Astrocyte of the spinal cord (primary cell): ENCODE results near the gene RNASEH2C.
A peak's percentile ranks its signal among the peaks of the same experiment; 100 is the strongest.

Experiments used
- DNase-seq: peaks from one replicate; pipeline ENCODE4 v3.0.0; 2011; ENCODE audit warnings: low read depth, low spot score
- H3K4me3 ChIP-seq: 2 replicates; pipeline ENCODE4 v1.5.1; 2011; ENCODE audit warnings: low read depth, mild to moderate bottlenecking, low read length, moderate library complexity
- in situ Hi-C: cut with HindIII; loops from 2 replicates; pipeline ENCODE4 v1.10.0; 2017; ENCODE audit warnings: low sequenced_read_pairs
- TF ChIP-seq, protein P1 (sequence below): IDR thresholded peaks from 2 replicates; pipeline ENCODE4 v1.5.1; 2012; ENCODE audit warnings: low read depth, mild to moderate bottlenecking, low read length, inconsistent platforms

The RNASEH2C gene

GRCh38 chr11:65717906-65718305 lies 2.7 kb downstream of the RNASEH2C start:
- in situ Hi-C loops, result no loop called here
- H3K4me3 ChIP-seq, result no peak overlapping the region
- TF ChIP-seq, protein P1, sequence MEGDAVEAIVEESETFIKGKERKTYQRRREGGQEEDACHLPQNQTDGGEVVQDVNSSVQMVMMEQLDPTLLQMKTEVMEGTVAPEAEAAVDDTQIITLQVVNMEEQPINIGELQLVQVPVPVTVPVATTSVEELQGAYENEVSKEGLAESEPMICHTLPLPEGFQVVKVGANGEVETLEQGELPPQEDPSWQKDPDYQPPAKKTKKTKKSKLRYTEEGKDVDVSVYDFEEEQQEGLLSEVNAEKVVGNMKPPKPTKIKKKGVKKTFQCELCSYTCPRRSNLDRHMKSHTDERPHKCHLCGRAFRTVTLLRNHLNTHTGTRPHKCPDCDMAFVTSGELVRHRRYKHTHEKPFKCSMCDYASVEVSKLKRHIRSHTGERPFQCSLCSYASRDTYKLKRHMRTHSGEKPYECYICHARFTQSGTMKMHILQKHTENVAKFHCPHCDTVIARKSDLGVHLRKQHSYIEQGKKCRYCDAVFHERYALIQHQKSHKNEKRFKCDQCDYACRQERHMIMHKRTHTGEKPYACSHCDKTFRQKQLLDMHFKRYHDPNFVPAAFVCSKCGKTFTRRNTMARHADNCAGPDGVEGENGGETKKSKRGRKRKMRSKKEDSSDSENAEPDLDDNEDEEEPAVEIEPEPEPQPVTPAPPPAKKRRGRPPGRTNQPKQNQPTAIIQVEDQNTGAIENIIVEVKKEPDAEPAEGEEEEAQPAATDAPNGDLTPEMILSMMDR, result no peak
- no peak for DNase-seq

GRCh38 chr11:65716774-65717405 lies 3.7 kb downstream of the RNASEH2C start:
- no peak overlapping the region for H3K4me3 ChIP-seq
- in situ Hi-C loops, result no loop called here
- no peak for DNase-seq
- TF ChIP-seq, protein P1, result no peak

DNA sequence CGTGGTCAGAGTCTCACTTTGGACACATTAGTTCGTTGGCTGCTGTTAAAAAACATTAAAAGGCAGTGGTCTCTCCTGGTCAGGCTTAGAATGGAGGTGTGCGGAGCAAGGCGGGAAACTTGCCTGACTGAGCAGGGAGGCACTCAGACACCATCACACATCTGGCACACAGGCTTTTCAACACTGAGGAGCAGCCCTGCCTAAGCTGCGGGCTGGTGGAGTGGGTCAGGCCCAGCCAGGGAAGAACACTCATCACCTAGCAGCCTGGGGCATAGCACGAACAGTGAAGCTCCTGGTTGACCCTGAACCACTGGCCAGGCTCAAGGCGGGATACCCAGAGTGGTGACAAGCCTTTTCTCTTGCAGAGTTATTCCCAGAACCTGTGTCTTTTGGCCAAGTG lies 4.3 kb downstream of the RNASEH2C start:
- TF ChIP-seq, protein P1, result no peak
- in situ Hi-C loops, result no loop called here
- no peak overlapping the region for H3K4me3 ChIP-seq

GRCh38 chr11:65714433-65714832 lies 6.2 kb downstream of the RNASEH2C start:
- in situ Hi-C loops, result no loop called here
- DNase-seq, result no peak
- H3K4me3 ChIP-seq, result no peak overlapping the region
- TF ChIP-seq, protein P1, result no peak

More for the DNA sequence above, 4.3 kb downstream of the RNASEH2C start:
- DNase-seq, result no peak

DNA sequence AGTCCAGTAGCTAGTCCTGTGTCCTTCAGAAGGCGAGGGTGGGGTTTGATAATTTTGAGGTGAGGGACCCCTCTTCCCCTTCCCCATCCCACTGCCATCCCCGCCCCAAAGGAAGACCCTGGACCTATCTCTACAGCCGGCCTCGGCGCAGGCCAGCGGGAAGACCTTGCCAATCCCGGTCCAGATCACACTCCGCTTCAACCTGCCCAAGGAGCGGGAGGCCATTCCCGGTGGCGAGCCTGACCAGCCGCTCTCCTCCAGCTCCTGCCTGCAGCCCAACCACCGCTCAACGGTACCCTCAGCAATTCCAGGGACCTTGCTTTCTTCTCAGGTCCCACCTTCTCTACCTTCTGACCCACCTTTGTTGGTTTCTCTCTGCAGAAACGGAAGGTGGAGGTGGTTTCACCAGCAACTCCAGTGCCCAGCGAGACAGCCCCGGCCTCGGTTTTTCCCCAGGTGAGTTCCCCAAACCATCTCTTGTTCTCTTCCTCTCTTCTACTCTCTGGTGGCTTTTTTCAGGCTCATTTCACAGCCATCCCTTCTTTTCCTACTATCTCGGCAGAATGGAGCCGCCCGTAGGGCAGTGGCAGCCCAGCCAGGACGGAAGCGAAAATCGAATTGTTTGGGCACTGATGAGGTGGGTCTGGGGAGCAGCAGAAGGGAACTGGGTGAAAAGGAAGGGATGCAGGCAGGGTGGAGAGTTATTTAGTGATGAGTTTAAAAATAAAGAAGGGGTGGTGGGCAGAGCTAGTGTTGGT lies 7.2 kb downstream of the RNASEH2C start:
- in situ Hi-C loops, result no loop called here
- no peak overlapping the region for H3K4me3 ChIP-seq
- DNase-seq, result no peak
- TF ChIP-seq, protein P1, result no peak

DNA sequence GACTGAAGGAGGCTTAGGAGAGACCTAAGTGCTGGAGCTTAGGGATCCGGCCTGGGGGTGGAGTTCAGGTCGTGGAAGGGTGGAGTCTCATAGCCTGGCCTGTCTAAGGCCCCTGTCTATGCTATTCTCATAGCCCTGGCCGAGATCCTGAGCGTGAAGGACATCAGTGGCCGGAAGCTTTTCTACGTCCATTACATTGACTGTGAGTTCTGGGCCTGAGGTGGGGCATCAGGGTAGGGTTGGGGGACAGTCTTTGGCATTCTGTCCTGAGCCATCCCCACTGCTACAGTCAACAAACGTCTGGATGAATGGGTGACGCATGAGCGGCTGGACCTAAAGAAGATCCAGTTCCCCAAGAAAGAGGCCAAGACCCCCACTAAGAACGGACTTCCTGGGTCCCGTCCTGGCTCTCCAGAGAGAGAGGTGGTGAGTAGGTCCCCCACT lies 7.9 kb downstream of the RNASEH2C start:
- H3K4me3 ChIP-seq, result peak overlapping the region; percentile 83
- in situ Hi-C loops, result no loop called here
- TF ChIP-seq, protein P1, result no peak
- no peak for DNase-seq
